HepG2 (cell line): ENCODE data around the gene RSAD2. TPM values are rescaled to one million over a fixed set of nuclear protein-coding genes. Genes with fewer than 3 reads are reported as not detected.

Source experiments
- ATAC-seq: fragments of 200-7000 bp; cut with Tn5 transposase; 3 replicates; pipeline ENCODE4 v1.9.1; 2020; ENCODE audit warnings: mild to moderate bottlenecking, moderate library complexity
- BruUV-seq: library from RNA; stranded (reverse); fragments of 400-500 nt; replicated peaks from 2 replicates; lab custom pipeline; 2021; lab: Mats Ljungman, UMichigan
- CTCF ChIA-PET: fragments of 300-600 bp; formaldehyde crosslinking; extraction: SDS; loops from one replicate; lab custom pipeline; 2021; ENCODE audit warnings: low total read pairs, inconsistent platforms, low intra/inter-chr PET ratio; lab: Yijun Ruan, JAX
- POLR2A ChIA-PET: fragments of 350-600 bp; sonication (Branson Sonifier 250); formaldehyde crosslinking; loops from one replicate; lab custom pipeline; 2020; ENCODE audit warnings: antibody characterized with exemption, inconsistent platforms; lab: Yijun Ruan, JAX
- DNase-seq: peaks from one replicate; pipeline ENCODE4 v3.0.0-alpha.2; 2015; ENCODE audit warnings: low spot score
- FAIRE-seq: peaks from 3 replicates; lab custom pipeline; 2011; peaks lifted over from hg19 to GRCh38; lab: Jason Lieb, UNC
- H2AFZ ChIP-seq: one replicate; pipeline ENCODE4 v1.6.1; 2011; ENCODE audit warnings: low read length, inconsistent platforms
- H3K27ac ChIP-seq: fragments of 300-600 bp; 3 replicates; pipeline ENCODE4 v1.8.0; 2011; ENCODE audit warnings: mixed run types, mild to moderate bottlenecking, mixed read lengths, low read length, inconsistent platforms; ENCODE audit not compliant: insufficient read depth; ENCODE audit errors: extremely low read length
- H3K27me3 ChIP-seq, 2 experiments: fragments of 200-600 bp in 1 of 2; 2 replicates in 1 of 2; 3 replicates in 1 of 2; pipeline versions ENCODE4 v1.6.0 to v1.8.0; 2011; ENCODE audit warnings: low read length in 2 of 2, mild to moderate bottlenecking in 2 of 2, moderate library complexity in 2 of 2, inconsistent platforms in 1 of 2; ENCODE audit not compliant: insufficient read depth in 2 of 2, control insufficient read depth in 1 of 2
- H3K36me3 ChIP-seq, 2 experiments: fragments of 200-600 bp in 1 of 2; replicated peaks in 1 of 2; 2 replicates in 1 of 2; 3 replicates in 1 of 2; pipeline versions ENCODE4 v1.5.1 to v1.8.0; 2011; ENCODE audit warnings: low read length in 2 of 2, inconsistent platforms in 1 of 2; ENCODE audit not compliant: insufficient read depth in 2 of 2, control insufficient read depth in 1 of 2
- H3K4me1 ChIP-seq: 2 replicates; pipeline ENCODE4 v1.5.1; 2012; ENCODE audit warnings: low read length, inconsistent platforms; ENCODE audit not compliant: insufficient read depth
- H3K4me2 ChIP-seq: 2 replicates; pipeline ENCODE4 v1.6.0; 2011; ENCODE audit warnings: low read depth, low read length, inconsistent platforms
- H3K4me3 ChIP-seq, 3 experiments: fragments of 200-600 bp in 1 of 3; sonication (generic), shearing (Covaris generic) in 1 of 3; replicated peaks in 1 of 3; 2 replicates each; pipeline ENCODE4 v1.5.1; 2011 to 2016; ENCODE audit warnings: low read length in 3 of 3, inconsistent platforms in 2 of 3, low read depth in 2 of 3, mild to moderate bottlenecking in 2 of 3, control low read depth in 1 of 3, mixed read lengths in 1 of 3; ENCODE audit not compliant: insufficient read depth in 1 of 3
- H3K79me2 ChIP-seq: one replicate; pipeline ENCODE4 v1.6.1; 2011; ENCODE audit warnings: low read length, inconsistent platforms; ENCODE audit not compliant: insufficient read depth
- H3K9ac ChIP-seq: 2 replicates; pipeline ENCODE4 v1.6.0; 2011; ENCODE audit warnings: mild to moderate bottlenecking, low read depth, low read length, inconsistent platforms; ENCODE audit not compliant: insufficient read depth
- H3K9me3 ChIP-seq: 2 replicates; pipeline ENCODE4 v1.5.1; 2012; ENCODE audit warnings: mild to moderate bottlenecking, low read length
- H4K20me1 ChIP-seq: 2 replicates; pipeline ENCODE4 v1.6.0; 2011; ENCODE audit warnings: inconsistent platforms, mild to moderate bottlenecking, low read length, moderate library complexity; ENCODE audit not compliant: insufficient read depth
- HCFC1 ChIP-seq: fragments of 150-350 bp; IDR thresholded peaks from 2 replicates; pipeline ENCODE4 v1.6.1; 2014; ENCODE audit warnings: low read depth, low read length
- HNF4A ChIP-seq: sonication (generic); formaldehyde crosslinking; IDR thresholded peaks from 2 replicates; pipeline ENCODE4 v1.4.0; 2020; ENCODE audit warnings: missing genetic modification reagents
- KLF12 ChIP-seq: sonication (generic); formaldehyde crosslinking; IDR thresholded peaks from 2 replicates; pipeline ENCODE4 v1.4.0; 2020; ENCODE audit warnings: missing genetic modification reagents, borderline replicate concordance
- MXI1 ChIP-seq: IDR thresholded peaks from 3 replicates; pipeline ENCODE4 v1.6.1; 2012; ENCODE audit warnings: low read depth, low read length, inconsistent platforms, borderline replicate concordance
- PPARG ChIP-seq: conservative IDR thresholded peaks from 2 replicates; pipeline ENCODE4 v1.6.1; 2016; ENCODE audit warnings: missing biosample characterization, missing genetic modification reagents
- TOPORS ChIP-seq: sonication (generic); formaldehyde crosslinking; IDR thresholded peaks from 2 replicates; pipeline ENCODE4 v1.8.0; 2023; ENCODE audit warnings: mild to moderate bottlenecking, missing genetic modification reagents
- ZFP37 ChIP-seq: sonication (generic); formaldehyde crosslinking; IDR thresholded peaks from 2 replicates; pipeline ENCODE4 v1.4.0; 2020; ENCODE audit warnings: missing genetic modification reagents, borderline replicate concordance
- ZNF496 ChIP-seq: sonication (generic); formaldehyde crosslinking; IDR thresholded peaks from 2 replicates; pipeline ENCODE4 v1.8.1; 2023; ENCODE audit warnings: mild to moderate bottlenecking, moderate library complexity, missing genetic modification reagents; ENCODE audit not compliant: insufficient replicate concordance
- ZNF841 ChIP-seq: sonication (generic); formaldehyde crosslinking; IDR thresholded peaks from 2 replicates; pipeline ENCODE4 v1.8.1; 2023; ENCODE audit warnings: missing genetic modification reagents, borderline replicate concordance
- ZNF878 ChIP-seq: sonication (generic); formaldehyde crosslinking; IDR thresholded peaks from 2 replicates; pipeline ENCODE4 v1.8.1; 2023; ENCODE audit warnings: mild to moderate bottlenecking, missing genetic modification reagents, moderate library complexity
- in situ Hi-C: cut with HindIII; loops from 2 replicates; pipeline ENCODE4 v1.10.0; 2017; ENCODE audit warnings: low pct_unique_long_range_greater_than_20kb; ENCODE audit not compliant: extremely low pct_ligation_motif_present
- intact Hi-C: fragments of 100-400 bp; cut with micrococcal nuclease; formaldehyde crosslinking; loops from one replicate; pipeline ENCODE4 v1.10.0; 2022; ENCODE audit not compliant: unreplicated experiment
- polyA plus RNA-seq, 8 experiments: library from polyadenylated mRNA; depleted of rRNA in 3 of 8; stranded (reverse) in 7 of 8; unstranded in 1 of 8; fragments of >200 nt; fragmentation: Illumina TruSeq in 4 of 8; extraction: Trizol in 4 of 8; gene quantifications; 2 replicates each; pipeline versions ENCODE4 v1.2.1 to v1.2.3, GENCODE V29; 2011 to 2016; ENCODE audit warnings: low read depth in 4 of 8, missing spikeins in 1 of 8, mixed read lengths in 1 of 8; ENCODE audit not compliant: insufficient read depth in 1 of 8
- total RNA-seq, 5 experiments: library from RNA; depleted of rRNA; stranded (reverse); fragments of >200 nt; fragmentation: Illumina TruSeq; extraction: Trizol; gene quantifications; 2 replicates each; pipeline ENCODE4 v1.2.3, GENCODE V29; 2016; ENCODE audit warnings: low read depth in 1 of 5
- TF ChIP-seq, protein P1 (sequence below): sonication (generic); formaldehyde crosslinking; IDR thresholded peaks from 2 replicates; pipeline ENCODE4 v1.5.1; 2020; ENCODE audit warnings: mild to moderate bottlenecking, missing genetic modification reagents, moderate library complexity
- TF ChIP-seq, protein P2 (sequence below): sonication (generic); formaldehyde crosslinking; IDR thresholded peaks from 2 replicates; pipeline ENCODE4 v1.4.0; 2020; ENCODE audit warnings: missing genetic modification reagents

Gene RSAD2
- total and polyA plus RNA-seq, 2 of the 13 experiments (the other 11 are each of a cell fraction or from before 2014, with no cell fraction given), result 0.11 TPM; not detected in 1

GRCh38 chr2:6945087-6945813, 67.7 kb downstream of the RSAD2 start (continued):
- TF ChIP-seq HNF4A (CRISPR knock-in tag) (peak; percentile 9; the same call in 1 of the 2 replicates), ZFP37 (CRISPR knock-in tag) (no peak)

- H3K27ac ChIP-seq, result no peak overlapping the region
- no peak for ATAC-seq
- no peak overlapping the region for H3K9ac ChIP-seq
- no peak overlapping the region for H3K4me3 ChIP-seq
- H3K79me2 ChIP-seq, result no peaks in the 10 kb centered on the region
- H3K36me3 ChIP-seq, result peaks cover 6 to 38% of the 10 kb centered on the region in 2 experiments
- TF ChIP-seq ZNF496 (CRISPR knock-in tag), result no peak
- TF ChIP-seq, protein P1, sequence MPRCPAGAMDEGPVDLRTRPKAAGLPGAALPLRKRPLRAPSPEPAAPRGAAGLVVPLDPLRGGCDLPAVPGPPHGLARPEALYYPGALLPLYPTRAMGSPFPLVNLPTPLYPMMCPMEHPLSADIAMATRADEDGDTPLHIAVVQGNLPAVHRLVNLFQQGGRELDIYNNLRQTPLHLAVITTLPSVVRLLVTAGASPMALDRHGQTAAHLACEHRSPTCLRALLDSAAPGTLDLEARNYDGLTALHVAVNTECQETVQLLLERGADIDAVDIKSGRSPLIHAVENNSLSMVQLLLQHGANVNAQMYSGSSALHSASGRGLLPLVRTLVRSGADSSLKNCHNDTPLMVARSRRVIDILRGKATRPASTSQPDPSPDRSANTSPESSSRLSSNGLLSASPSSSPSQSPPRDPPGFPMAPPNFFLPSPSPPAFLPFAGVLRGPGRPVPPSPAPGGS (CRISPR knock-in tag), result no peak
- no peak for TF ChIP-seq ZNF878 (CRISPR knock-in tag)
- TF ChIP-seq, protein P2, sequence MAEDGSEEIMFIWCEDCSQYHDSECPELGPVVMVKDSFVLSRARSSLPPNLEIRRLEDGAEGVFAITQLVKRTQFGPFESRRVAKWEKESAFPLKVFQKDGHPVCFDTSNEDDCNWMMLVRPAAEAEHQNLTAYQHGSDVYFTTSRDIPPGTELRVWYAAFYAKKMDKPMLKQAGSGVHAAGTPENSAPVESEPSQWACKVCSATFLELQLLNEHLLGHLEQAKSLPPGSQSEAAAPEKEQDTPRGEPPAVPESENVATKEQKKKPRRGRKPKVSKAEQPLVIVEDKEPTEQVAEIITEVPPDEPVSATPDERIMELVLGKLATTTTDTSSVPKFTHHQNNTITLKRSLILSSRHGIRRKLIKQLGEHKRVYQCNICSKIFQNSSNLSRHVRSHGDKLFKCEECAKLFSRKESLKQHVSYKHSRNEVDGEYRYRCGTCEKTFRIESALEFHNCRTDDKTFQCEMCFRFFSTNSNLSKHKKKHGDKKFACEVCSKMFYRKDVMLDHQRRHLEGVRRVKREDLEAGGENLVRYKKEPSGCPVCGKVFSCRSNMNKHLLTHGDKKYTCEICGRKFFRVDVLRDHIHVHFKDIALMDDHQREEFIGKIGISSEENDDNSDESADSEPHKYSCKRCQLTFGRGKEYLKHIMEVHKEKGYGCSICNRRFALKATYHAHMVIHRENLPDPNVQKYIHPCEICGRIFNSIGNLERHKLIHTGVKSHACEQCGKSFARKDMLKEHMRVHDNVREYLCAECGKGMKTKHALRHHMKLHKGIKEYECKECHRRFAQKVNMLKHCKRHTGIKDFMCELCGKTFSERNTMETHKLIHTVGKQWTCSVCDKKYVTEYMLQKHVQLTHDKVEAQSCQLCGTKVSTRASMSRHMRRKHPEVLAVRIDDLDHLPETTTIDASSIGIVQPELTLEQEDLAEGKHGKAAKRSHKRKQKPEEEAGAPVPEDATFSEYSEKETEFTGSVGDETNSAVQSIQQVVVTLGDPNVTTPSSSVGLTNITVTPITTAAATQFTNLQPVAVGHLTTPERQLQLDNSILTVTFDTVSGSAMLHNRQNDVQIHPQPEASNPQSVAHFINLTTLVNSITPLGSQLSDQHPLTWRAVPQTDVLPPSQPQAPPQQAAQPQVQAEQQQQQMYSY (CRISPR knock-in tag), result no peak
- no peak for TF ChIP-seq PPARG
- TF ChIP-seq MXI1, result no peak
- no peak for TF ChIP-seq ZNF841
- no peak for TF ChIP-seq KLF12 (CRISPR knock-in tag)
- TF ChIP-seq TOPORS (CRISPR knock-in tag), result no peak
- no peak for TF ChIP-seq HCFC1
- H3K4me1 ChIP-seq, result no peaks in the 10 kb centered on the region
- intact Hi-C loops (no loop called here), in situ Hi-C loops (no loop called here)
- BruUV-seq, result no TSS peak
- no peaks in the 10 kb centered on the region for H4K20me1 ChIP-seq
- no peaks in the 10 kb centered on the region for H3K27me3 ChIP-seq
- H2AFZ ChIP-seq, result no peak overlapping the region
- no peak for FAIRE-seq
- no peaks in the 10 kb centered on the region for H3K9me3 ChIP-seq
- ChIA-PET CTCF (no interaction called here), POLR2A (no interaction called here)
- H3K4me2 ChIP-seq, result no peak overlapping the region
- DNase-seq, result no peak
Observed at GRCh38 chr2:6945821-6946220, 68.2 kb downstream of the RSAD2 start.
